Chondrocyte (in vitro differentiated cells): ENCODE measurements around the gene JUP. TPM values are rescaled to one million over a fixed set of nuclear protein-coding genes. Genes with fewer than 3 reads are reported as not detected.
A peak's percentile ranks its signal among the peaks of the same experiment; 100 is the strongest.

Experiments used
- DNase-seq: peaks from one replicate; pipeline ENCODE4 v3.0.0; 2021; ENCODE audit warnings: mixed read lengths, low spot score
- H3K27ac Mint-ChIP-seq: one replicate; pipeline ENCODE4 v1.8.0; 2021; ENCODE audit warnings: mild to moderate bottlenecking, moderate library complexity, mixed read lengths; ENCODE audit not compliant: unreplicated experiment
- H3K27me3 Mint-ChIP-seq: 2 replicates; pipeline ENCODE4 v1.8.0; 2021; ENCODE audit warnings: low read depth, mixed read lengths
- H3K36me3 Mint-ChIP-seq: 2 replicates; pipeline ENCODE4 v1.8.0; 2021; ENCODE audit warnings: low read depth, mixed read lengths
- H3K4me1 Mint-ChIP-seq: 2 replicates; pipeline ENCODE4 v1.8.0; 2021; ENCODE audit warnings: low read depth, mild to moderate bottlenecking, mixed read lengths
- H3K4me3 Mint-ChIP-seq: one replicate; pipeline ENCODE4 v1.8.0; 2021; ENCODE audit warnings: mild to moderate bottlenecking, moderate library complexity, mixed read lengths; ENCODE audit not compliant: unreplicated experiment
- H3K9me3 Mint-ChIP-seq: 2 replicates; pipeline ENCODE4 v1.8.0; 2021; ENCODE audit warnings: low read depth, mixed read lengths
- total RNA-seq: library from RNA; stranded (reverse); gene quantifications from 3 replicates; pipeline ENCODE4 v1.2.1, GENCODE V29; 2021
- TF ChIP-seq, protein P1 (sequence below): fragments of 200-600 bp; sonication (generic); IDR thresholded peaks from 2 replicates; pipeline ENCODE4 v1.5.0; 2021; ENCODE audit warnings: antibody characterized with exemption, mild to moderate bottlenecking, moderate library complexity

The JUP gene
- total RNA-seq, 1 donor from 2014 or later, result 18.8 TPM

GRCh38 chr17:41734949-41735313 is 51.6 kb downstream of the JUP start:
- H3K27me3 Mint-ChIP-seq, result peaks cover 55% of the 10 kb centered on the region
- no peaks in the 10 kb centered on the region for H3K9me3 Mint-ChIP-seq
- no peak overlapping the region for H3K27ac Mint-ChIP-seq
- H3K4me1 Mint-ChIP-seq, result peaks cover 6% of the 10 kb centered on the region
- peak overlapping the region; percentile 59 for H3K4me3 Mint-ChIP-seq
- H3K36me3 Mint-ChIP-seq, result peaks cover 4% of the 10 kb centered on the region
- TF ChIP-seq, protein P1, sequence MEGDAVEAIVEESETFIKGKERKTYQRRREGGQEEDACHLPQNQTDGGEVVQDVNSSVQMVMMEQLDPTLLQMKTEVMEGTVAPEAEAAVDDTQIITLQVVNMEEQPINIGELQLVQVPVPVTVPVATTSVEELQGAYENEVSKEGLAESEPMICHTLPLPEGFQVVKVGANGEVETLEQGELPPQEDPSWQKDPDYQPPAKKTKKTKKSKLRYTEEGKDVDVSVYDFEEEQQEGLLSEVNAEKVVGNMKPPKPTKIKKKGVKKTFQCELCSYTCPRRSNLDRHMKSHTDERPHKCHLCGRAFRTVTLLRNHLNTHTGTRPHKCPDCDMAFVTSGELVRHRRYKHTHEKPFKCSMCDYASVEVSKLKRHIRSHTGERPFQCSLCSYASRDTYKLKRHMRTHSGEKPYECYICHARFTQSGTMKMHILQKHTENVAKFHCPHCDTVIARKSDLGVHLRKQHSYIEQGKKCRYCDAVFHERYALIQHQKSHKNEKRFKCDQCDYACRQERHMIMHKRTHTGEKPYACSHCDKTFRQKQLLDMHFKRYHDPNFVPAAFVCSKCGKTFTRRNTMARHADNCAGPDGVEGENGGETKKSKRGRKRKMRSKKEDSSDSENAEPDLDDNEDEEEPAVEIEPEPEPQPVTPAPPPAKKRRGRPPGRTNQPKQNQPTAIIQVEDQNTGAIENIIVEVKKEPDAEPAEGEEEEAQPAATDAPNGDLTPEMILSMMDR, result no peak
- no peak for DNase-seq

GRCh38 chr17:41734139-41734948 is 52.2 kb downstream of the JUP start, which contains the start of gene HAP1:
TSS of gene HAP1 (minus strand) at chr17:41734643. CDS start at chr17:41734634, 9 bp downstream.
- Mint-ChIP-seq H3K27ac (no peak within 1 kb of the TSS), H3K9me3 (no peaks in the 10 kb centered on the region), H3K4me1 (peaks cover 6% of the 10 kb centered on the region), H3K4me3 (peak within 1 kb of the TSS; percentile 59), H3K36me3 (peaks cover 4% of the 10 kb centered on the region), H3K27me3 (peaks cover 55% of the 10 kb centered on the region)
- DNase-seq, result no peak
- TF ChIP-seq, protein P1, result no peak

DNA sequence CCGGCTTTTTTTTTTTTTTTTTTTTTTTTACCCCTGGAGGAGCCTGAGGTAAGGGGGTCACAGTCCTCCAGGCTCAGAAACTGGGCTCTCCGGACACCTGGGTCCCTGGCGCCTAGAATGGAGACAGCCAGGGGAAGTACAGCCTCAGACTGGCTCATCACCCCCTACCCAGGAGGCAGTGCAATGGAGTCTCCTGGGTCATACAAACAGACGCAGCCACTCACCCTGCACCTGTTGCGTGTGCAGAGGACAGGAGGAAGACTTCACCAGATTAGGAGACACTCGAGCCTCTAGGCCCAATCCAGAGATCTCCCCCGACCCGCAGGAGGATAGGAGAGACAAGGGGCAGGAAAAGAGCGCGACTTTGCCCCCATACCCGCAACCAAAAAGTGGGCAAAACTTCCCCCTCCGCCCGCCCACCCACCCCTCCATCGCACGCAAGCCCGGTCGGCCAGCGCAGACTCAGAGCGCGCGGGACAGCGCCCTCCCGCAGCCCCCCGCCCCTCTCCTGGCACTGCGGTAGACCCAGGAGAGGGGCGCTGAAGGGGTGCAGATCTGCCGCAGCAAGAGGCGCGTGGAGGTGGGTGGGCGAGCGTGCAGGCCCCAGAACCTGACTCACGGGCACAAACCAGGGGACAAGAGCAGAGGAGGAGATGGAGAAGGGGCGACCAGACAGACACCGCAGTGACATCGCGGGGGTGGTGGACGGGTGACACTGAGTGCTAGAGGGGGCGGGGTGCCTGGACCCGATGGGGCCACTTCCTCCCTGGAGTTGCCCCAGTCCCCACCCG is 53.0 kb downstream of the JUP start:
- no peak for DNase-seq
- TF ChIP-seq, protein P1, result no peak
- H3K4me1 Mint-ChIP-seq, result peaks cover 6% of the 10 kb centered on the region
- peaks cover 55% of the 10 kb centered on the region for H3K27me3 Mint-ChIP-seq
- H3K36me3 Mint-ChIP-seq, result peaks cover 4% of the 10 kb centered on the region
- peak overlapping the region; percentile 19 for H3K4me3 Mint-ChIP-seq
- no peak overlapping the region for H3K27ac Mint-ChIP-seq
- no peaks in the 10 kb centered on the region for H3K9me3 Mint-ChIP-seq

DNA sequence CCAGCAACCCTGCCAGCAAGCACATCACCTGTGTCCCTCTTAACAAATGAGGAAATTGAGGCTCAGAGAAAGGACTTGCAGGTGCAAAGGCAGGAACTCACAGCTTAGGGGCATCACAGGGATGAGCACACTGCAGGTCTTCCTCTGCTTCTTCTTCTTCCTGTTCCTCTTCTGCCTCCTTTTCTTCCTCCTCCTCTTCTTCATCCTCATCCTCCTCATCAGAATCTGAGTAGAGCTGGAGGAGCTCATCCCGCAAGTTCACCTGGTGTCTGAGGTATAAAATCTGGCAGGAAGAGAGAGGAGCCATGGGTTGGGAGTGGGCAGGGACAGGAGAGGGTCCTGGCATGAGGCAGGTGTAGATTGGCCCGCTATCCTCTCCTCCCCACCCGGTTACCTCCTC is 54.7 kb downstream of the JUP start:
- Mint-ChIP-seq H3K27ac (no peak overlapping the region), H3K36me3 (peaks cover 4% of the 10 kb centered on the region), H3K27me3 (peaks cover 46% of the 10 kb centered on the region), H3K4me3 (no peak overlapping the region), H3K9me3 (no peaks in the 10 kb centered on the region), H3K4me1 (peaks cover 6% of the 10 kb centered on the region)
- TF ChIP-seq, protein P1, result no peak
- DNase-seq, result no peak

GRCh38 chr17:41730479-41730878 is 56.0 kb downstream of the JUP start:
- Mint-ChIP-seq H3K36me3 (peaks cover 4% of the 10 kb centered on the region), H3K27me3 (peaks cover 37% of the 10 kb centered on the region), H3K9me3 (no peaks in the 10 kb centered on the region), H3K27ac (no peak overlapping the region), H3K4me3 (no peak overlapping the region), H3K4me1 (peaks cover 6% of the 10 kb centered on the region)
- DNase-seq, result no peak
- TF ChIP-seq, protein P1, result no peak
